ENCODE data around the gene GLRX3.
"Not testable (repeated sequence)": the region's sequence is repeated elsewhere in the genome, so short reads cannot be mapped to it uniquely, and the experiment has no call there.

GLRX3 gene

GRCh38 chr10:130189608-130190054, 53.4 kb downstream of the GLRX3 start:
- peak; percentile 39 for DNase-seq (ENCODE audit: low spot score)

GRCh38 chr10:130190055-130190736, 54.0 kb downstream of the GLRX3 start:
- peak; percentile 91 for DNase-seq (ENCODE audit: low spot score)

- DNase-seq (ENCODE audit: low spot score): no peak
These were observed 54.5 kb downstream of the GLRX3 start for GRCh38 chr10:130190737-130191115.

DNA sequence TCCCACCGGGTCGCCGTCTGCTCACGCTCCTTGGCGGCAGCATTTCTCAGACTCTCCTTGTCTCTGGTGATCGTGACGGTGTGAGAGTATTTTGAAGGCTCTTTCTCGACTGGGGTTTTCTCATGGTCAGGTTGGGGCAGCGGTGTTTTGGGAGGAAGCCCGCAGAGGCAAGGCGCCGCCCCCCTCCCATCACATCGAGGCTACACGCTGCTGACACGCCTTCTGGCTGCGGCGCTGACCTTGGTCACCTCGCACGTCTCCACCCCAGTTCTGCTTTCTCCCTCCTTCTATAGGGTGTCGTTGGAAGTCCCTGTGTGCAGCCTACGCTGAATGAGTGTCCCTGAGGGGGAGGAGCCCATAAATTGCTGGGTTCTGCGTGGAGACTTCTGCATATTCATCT, 55.2 kb downstream of the GLRX3 start:
- DNase-seq (ENCODE audit: low spot score): no peak

- no peak for DNase-seq (ENCODE audit: low spot score)
These were observed 56.2 kb downstream of the GLRX3 start for GRCh38 chr10:130192276-130192848.

DNA sequence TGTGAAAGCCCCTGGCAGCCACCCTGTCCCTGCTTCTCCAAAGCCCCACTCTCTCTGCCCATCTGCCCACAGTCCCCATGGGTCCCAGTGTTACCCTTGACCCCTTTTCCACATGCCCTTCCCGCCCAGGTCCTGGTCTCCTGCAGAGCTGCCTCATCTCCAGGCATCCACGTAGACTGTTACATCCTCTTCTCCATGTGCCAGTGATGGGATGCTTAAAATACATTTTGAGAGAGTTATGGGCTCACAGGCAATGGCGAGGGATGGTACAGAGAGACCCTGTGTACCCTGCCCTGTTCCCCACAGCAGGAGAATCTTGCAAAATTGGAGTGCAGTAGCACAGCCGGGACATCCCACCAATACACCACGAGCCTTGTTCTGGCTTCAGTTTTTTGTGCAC, 56.8 kb downstream of the GLRX3 start:
- DNase-seq (ENCODE audit: low spot score): no peak

GRCh38 chr10:130193493-130194193, 57.5 kb downstream of the GLRX3 start:
- no peak for DNase-seq (ENCODE audit: low spot score)

DNA sequence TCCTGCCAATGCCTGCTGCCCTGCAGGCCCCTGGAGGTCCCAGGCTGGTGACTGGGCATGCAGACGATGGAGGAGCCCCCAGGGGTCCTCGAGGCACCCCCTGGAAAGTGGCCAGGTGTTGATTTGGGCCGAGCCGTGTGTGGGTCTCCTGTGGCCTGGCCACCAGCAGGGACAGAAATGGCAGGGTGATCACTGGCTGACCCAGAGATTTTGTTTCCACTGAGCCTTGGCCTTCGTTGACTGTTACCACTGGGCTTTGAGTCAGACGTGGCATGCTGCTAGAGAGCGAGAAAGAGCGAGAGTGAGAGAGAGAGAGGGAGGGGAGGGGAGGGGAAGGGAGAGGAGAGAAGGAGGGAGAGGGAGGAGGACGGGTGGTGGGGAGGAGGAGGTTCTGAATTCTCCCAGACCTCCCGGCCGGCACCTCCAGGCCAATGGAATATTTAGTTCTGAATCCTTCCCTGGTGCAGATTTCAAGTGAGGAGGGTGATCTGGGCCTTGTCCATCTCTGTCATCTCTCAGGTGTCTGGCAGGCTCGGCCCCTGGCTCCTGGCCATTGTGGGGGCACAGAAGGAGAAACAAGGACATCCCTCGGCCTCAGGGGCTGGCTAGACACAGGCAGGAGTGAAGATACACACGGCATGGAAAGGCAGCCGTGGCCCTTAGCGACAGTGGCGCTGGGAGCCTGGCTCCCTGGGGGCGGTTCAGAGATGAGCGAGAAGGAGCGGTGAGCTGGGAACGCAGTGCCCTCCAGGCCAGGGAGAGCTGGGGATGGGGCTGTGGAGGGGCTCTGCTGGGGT, 58.2 kb downstream of the GLRX3 start:
- DNase-seq (ENCODE audit: low spot score): no peak

DNA sequence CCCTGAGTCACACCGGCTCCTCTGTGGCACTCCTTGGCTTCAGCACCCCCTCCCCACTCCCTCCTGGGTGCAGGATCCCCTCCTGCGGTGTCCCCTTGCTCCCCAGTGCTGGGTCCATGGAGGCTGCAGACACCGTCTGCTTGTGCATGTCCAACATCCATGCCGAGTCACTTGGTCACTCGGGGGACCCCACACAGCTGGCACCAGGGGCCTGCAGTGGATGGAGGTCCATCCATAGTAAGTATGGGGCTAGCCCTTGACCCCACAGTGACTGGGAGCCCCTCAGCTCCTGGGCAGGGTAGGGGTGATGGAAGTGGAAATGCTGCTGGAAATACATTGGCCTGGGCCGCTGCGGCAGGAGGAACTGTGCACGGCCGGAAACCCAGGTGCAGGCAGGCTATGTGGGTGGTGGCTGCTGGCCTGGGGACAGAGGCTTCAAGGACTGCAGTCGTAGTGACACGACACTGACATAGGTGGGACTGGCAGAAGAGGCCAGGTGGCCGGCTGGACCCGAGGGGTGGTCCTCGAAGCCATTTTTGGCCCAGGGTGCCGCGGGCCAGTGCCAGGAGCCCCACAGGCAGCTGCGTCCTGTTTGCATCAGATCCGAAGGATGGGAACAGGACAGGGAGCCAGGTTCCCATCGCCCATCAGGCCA, 58.9 kb downstream of the GLRX3 start:
- no peak for DNase-seq (ENCODE audit: low spot score)

GRCh38 chr10:130195746-130196294, 59.6 kb downstream of the GLRX3 start:
- no peak for DNase-seq (ENCODE audit: low spot score)

GRCh38 chr10:130196511-130197487, 60.6 kb downstream of the GLRX3 start:
- no peak for DNase-seq (ENCODE audit: low spot score)

GRCh38 chr10:130198651-130199050, 62.5 kb downstream of the GLRX3 start:
- no peak for DNase-seq (ENCODE audit: low spot score)

GRCh38 chr10:130200179-130201042, 64.2 kb downstream of the GLRX3 start:
- no peak for DNase-seq (ENCODE audit: low spot score)

GRCh38 chr10:130201043-130201380, 64.8 kb downstream of the GLRX3 start:
- no peak for DNase-seq (ENCODE audit: low spot score)

DNA sequence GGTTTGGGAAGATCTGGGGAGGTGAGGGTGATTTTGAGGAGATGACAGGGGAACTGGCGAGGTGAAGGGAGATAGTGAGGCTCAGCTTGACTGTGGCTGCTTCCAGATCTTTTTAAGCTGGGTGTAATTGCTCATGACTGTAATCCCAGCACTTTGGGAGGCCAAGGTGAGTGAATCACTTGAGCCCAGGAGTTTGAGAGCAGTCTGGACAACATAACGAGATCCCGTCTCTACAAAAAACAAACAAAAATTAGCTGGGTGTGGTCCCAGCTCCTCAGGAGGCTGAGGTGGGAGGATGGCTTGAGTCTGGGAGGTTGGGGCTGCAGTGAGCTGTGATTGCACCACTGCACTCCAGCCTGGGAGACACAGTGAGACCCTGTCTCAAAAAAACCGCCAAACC, 66.0 kb downstream of the GLRX3 start:
- DNase-seq (ENCODE audit: low spot score): not testable (repeated sequence)

DNA sequence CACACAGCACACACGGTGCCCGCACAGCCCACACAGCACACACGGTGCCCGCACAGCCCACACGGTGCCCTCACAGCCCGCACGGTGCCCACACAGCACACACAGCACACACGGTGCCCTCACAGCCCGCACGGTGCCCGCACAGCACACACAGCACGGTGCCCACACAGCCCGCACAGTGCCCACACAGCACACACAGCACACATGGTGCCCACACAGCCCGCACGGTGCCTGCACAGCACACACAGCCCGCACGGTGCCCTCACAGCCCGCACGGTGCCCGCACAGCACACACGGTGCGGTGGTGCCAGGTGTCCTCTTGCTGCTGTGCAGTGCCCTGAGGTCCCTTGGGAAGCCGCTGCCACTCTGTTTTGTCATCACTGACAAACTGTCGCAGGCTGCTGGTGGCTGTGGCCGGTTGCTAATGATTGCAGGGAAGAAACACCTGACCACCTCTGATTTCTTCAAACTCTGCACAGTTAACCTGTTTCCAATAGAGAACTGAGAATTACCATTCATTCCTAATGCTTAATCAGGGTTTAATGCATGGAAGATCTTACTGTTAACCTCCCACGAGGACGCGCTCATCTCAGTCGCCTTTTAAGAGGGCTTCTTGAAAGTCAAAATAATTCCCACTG, 66.9 kb downstream of the GLRX3 start:
- DNase-seq (ENCODE audit: low spot score): peak; percentile 35

- no peak for DNase-seq (ENCODE audit: low spot score)
These were observed 67.4 kb downstream of the GLRX3 start for GRCh38 chr10:130203626-130204025.

DNA sequence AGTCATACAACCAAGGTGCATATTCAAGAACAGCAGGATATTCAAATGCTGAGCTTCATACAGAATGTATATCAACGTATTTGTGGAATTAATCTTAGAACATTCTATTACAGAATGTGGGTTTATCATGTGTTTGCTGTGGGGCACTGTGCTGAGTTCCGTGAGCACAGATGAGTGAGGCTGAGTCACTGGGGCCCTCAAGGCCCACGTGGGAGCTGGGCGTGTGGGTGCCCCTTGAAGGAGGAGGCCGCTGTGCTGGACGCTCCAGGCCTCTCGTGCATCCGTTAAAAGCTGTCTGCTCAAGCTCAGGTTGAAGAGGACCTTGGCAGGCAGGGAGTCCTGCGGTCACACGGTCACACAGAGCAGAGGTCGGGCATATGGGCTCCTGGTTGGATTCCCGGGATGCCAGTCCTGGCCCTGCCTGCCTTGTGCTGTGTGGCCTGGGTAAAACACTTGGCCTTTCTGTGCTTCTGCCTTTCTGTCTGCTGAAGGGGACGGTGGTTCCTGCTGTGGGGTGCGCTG, 70.1 kb downstream of the GLRX3 start:
- DNase-seq (ENCODE audit: low spot score): no peak

GRCh38 chr10:130207205-130207604, 71.0 kb downstream of the GLRX3 start:
- DNase-seq (ENCODE audit: low spot score): no peak

Measured in D341Med (cell line).